GM18520 (cell line): ENCODE data around the gene COL6A2.
"Not testable (repeated sequence)": the region's sequence is repeated elsewhere in the genome, so short reads cannot be mapped to it uniquely, and the experiment has no call there.

Experiments used
- ATAC-seq: cut with Tn5 transposase; IDR thresholded peaks from one replicate; pipeline ENCODE4 v1.9.1; 2021; ENCODE audit not compliant: unreplicated experiment

Gene COL6A2

DNA sequence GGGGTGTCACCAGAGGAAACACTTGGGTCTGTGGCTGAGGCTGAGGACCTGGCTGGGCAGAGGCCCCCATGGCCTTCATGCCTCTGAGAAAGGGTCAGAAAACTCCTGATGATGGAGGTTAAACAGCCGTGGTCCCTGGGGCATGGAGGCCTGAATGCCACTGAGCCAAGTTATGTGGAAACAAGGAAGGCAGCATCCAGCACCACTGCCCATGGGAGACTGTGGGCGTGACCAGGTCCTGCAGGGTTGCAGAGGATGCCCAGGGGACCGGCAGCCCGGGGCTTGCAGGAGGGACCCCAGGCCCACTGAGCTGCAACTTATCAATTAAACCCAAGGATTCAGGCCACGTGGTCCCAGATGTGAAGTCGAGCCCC lies 18.9 kb upstream of the COL6A2 start:
- ATAC-seq: no peak

GRCh38 chr21:46079352-46080170 lies 18.4 kb upstream of the COL6A2 start:
- ATAC-seq: no peak

- no peak for ATAC-seq
Measured at GRCh38 chr21:46080171-46081021, 17.5 kb upstream of the COL6A2 start.

GRCh38 chr21:46081022-46081861 lies 16.7 kb upstream of the COL6A2 start:
- ATAC-seq: no peak

DNA sequence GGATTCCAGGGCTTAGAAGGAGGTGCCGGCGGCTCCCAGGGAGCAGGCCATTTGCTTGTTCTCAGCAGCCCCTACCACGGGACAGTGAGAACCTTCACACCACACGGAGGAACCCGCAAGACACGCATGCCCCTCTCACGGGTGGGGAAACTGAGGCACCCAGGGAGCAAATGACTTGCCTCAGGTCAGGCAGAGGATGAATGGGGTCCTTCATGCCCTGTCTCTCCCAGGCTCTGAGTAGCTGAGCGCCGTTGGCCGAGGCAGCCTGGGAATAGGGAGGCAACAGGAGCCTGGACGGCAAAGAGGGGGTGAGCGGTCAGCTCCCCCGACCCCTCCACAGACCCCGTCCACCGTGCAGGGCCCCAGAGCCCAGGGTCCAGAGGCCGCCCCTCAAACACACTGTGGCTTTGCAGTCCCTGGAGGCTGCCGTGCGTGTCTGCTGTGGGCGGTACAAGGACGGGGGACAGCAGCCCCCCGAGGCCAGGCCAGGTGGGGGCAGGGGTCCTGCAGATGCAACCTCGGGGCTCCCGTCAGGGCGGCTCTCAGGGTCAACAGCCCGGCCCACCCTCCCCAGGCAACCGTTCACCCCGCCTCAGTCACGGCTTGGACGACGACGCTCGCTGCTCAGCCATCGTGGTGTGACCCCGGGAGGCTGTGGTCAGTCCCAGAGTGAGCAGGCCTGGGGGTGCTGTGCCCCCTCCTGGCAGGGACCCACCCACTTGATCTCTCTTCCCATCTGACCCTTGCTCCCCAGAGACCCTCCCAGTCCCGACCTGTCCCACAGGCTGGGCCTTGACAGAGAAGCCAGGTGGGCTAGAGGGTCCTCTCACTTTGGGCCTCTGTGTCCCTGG lies 15.8 kb upstream of the COL6A2 start:
- ATAC-seq: no peak

- no peak for ATAC-seq
Measured at GRCh38 chr21:46082713-46082962, 15.3 kb upstream of the COL6A2 start.

DNA sequence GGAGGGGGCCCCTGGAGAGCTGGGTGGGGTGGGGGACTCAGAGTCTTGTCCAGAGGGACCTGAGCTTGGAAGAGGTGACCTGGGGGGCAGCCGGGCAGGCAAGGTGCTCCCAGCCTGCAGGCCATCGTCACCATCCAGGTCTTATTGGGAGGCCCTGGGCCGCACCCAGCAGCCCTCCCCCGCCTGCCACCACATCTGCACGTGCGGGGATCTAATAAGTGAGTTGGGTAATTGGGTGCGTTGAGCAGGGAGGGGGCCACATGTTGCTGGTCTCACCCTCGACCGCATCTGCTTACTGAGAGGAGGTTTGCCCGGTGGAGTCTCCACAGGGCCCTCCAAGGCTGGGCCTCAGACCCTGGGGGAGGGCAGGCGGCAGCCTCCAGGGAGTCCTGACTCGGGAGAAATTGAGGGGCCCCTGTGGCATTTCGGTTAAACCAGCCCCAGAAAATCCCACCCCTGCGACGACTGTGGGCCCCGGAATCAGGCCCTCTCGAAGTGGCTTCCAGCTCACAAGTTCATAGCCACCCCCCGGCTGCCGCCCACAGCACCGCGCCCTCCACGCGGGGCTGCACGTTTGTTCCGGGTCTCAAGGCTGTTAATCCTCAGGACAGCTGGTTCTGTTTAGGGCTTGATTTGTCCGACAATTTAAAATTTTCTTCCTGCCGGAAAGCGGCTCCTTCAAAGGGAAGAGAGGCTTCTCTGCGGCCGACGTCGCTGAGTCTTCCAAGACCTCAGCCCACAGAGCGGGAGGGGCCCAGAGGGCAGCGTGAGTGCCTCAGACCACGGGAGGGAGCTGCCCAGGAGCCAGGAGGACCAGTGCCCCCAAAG lies 14.7 kb upstream of the COL6A2 start:
- ATAC-seq: no peak

DNA sequence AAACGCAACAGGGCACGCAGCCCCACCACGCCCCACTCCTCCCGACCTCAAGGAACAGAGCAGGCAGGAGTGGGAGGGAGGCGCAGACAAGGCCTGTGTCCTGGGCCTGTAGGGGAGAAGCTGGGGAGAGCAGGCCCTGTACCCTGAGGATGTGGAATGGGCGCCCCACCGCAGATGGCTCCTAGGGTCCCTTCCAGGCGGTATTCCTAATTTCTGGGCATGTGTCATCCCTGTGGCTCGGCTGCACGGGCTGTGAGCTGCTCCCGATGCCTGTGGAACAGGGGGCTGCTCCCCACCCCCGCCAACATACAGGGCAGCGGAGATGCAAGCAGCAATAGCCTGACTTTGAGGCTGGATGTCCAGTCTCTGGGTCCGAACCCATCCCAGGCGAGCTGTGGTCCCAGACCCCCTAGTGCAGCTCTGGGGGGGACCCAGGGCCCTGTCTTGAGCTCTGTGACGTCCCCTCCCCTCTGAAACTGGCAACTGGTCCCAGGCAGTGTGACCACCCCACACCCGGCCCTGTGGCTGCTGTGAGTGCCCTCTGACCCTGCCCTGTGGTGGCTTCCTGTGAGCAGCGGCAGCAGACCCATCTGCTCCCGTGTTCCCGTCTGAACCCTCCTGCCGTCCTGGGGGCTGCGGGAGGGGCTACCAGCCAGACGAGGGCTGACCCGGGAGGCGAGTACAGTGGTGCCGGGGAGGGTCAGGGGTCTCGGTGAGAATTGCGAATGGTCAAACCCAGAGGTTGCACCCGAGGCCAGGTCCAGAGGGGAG lies 13.9 kb upstream of the COL6A2 start:
- ATAC-seq: no peak

GRCh38 chr21:46084709-46085108 lies 13.2 kb upstream of the COL6A2 start:
- ATAC-seq: no peak

GRCh38 chr21:46085259-46085658 lies 12.7 kb upstream of the COL6A2 start:
- ATAC-seq: not testable (repeated sequence)

- no peak for ATAC-seq
Measured at GRCh38 chr21:46087641-46088040, 10.3 kb upstream of the COL6A2 start.

DNA sequence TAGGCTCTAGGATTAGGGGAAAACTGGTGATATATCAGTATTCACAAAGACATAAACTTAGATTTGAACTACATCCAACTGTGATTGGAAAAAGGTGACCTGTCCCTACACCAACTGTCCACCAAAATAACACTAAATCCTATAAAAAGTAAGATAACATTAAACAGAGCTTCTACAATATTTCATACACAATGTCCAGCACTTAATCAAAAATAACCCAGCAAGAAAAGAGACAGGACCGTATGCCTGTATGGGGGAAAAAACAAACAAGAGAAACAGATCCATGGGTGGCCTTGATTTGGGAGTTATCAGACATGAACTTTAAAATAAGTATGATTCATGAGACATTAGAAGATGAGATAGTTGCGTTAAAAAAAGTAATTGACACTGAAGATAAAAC lies 9.7 kb upstream of the COL6A2 start:
- ATAC-seq: no peak

- no peak for ATAC-seq
Measured at GRCh38 chr21:46089285-46089684, 8.6 kb upstream of the COL6A2 start.

- no peak for ATAC-seq
Measured at GRCh38 chr21:46091118-46091517, 6.8 kb upstream of the COL6A2 start.

- ATAC-seq: no peak
Measured at GRCh38 chr21:46091631-46092025, 6.3 kb upstream of the COL6A2 start.

DNA sequence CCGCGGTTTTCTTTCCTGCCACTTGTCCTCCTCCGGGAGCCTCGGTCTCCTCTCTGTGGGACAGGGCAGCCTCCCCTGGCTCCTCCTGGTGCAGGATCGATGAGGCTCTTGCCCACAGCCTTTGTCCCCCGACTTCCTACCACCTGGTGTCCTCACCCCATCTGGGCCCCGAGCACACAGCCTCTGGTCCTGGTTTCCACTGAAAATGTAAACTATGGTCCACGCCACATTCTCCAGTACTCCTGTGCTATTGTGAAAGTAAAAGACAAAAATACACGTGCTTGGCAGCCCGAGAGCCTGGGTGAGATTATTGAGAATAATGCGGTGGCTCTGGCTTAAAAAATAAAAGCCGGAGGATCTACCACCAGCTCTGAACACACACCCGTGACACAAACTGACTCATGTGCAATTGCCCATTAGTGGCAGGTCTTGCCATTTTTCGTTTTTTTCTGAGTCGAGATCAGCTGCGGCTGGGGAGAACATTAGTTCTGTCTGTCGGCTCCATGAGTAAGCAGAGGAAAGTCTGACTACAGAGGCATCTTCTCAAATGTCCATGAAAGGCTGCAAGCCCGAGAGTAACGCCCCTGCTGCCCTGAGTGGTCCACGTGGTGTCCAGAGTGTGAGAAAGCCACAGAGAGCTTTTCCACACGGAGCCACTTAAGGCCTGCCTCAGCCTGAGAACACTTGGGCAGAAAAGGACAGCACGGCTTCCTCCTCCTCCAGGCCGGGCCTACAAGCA lies 5.7 kb upstream of the COL6A2 start:
- ATAC-seq: no peak

GRCh38 chr21:46092811-46093667 lies 4.9 kb upstream of the COL6A2 start:
- no peak for ATAC-seq
